ENCODE measurements around the gene CHST13.

DNA sequence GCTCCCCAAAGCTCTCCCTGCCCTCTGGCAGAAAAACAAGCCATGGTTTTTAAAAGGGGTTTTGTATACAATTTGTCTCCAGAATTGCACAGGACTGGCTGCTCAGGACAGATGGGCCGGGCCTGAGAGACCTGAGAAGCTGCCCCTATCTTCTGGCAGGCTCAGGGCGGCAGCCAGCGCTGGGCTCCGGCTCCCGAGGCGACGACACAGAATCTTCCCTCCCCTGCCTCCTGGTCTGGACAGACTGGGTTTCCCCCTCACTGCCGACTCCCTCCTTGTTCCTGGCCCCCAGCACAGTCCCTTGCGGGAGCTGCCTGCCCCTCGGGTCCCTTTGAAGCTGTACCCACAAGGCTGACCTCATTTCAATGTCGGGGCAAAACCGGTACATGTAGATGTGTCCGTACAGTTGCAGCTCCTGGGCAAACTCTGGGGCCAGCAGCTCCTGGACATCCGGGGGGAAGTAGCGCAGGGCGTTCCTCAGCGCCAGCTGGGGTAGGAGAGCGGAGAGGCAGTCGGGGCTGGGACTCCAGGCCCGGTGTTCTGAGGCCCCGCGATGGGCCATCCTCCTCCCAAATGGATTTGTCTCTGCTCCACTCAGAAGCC, 13.5 kb upstream of the CHST13 start:
- TF ChIP-seq, protein P1, sequence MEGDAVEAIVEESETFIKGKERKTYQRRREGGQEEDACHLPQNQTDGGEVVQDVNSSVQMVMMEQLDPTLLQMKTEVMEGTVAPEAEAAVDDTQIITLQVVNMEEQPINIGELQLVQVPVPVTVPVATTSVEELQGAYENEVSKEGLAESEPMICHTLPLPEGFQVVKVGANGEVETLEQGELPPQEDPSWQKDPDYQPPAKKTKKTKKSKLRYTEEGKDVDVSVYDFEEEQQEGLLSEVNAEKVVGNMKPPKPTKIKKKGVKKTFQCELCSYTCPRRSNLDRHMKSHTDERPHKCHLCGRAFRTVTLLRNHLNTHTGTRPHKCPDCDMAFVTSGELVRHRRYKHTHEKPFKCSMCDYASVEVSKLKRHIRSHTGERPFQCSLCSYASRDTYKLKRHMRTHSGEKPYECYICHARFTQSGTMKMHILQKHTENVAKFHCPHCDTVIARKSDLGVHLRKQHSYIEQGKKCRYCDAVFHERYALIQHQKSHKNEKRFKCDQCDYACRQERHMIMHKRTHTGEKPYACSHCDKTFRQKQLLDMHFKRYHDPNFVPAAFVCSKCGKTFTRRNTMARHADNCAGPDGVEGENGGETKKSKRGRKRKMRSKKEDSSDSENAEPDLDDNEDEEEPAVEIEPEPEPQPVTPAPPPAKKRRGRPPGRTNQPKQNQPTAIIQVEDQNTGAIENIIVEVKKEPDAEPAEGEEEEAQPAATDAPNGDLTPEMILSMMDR (IDR thresholded peaks at IDR 0.05): no peak
- TF ChIP-seq POLR2A (IDR thresholded peaks at IDR 0.05) (no peak), POLR2AphosphoS5 (IDR thresholded peaks at IDR 0.05) (no peak), EP300 (IDR thresholded peaks at IDR 0.05) (no peak)

All from sigmoid colon (tissue), 4 donors.